HG03045 (cell line): ENCODE results near the gene SCAMP5.

ENCODE experiments used
- ATAC-seq: cut with Tn5 transposase; IDR thresholded peaks from one replicate; pipeline ENCODE4 v1.9.1; 2021; ENCODE audit warnings: mild to moderate bottlenecking, moderate library complexity; ENCODE audit not compliant: unreplicated experiment

Gene SCAMP5

DNA sequence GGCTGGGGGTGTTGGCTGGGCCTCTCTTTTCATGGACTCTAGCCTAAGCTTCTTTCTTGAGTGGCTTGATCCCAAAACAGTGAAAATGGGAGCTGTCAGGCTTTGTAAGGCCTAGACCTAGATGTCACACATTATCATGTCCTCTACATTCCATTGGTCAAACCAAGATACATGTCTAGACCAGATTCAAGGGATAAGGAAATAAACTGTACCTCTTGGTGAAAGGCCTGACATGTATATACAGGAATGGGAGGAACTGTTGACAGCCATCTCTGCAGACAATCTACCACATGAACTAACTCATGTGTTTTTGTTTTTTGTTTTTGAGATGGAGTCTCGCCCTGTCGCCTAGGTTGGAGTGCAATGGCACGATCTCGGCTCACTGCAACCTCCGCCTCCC lies 27.7 kb upstream of the SCAMP5 start:
- no peak for ATAC-seq

DNA sequence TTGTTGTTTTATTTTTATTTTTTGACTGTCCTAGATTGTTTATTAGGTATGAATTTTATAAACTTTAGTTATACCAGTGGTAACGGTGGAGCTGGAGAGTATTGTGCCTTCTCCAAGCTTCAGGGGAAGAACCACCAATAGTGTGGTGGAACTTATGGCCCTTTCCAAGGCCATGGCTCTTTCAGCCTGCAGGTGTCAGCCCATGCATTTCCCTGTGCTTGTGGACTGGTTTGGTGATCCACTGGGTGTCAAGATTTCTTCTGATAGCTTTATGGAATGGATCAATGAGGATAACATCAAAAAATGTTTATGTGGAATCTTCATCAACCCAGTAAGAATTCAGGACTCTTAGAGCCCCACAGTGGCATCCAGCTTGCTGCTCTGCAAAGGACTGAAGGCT lies 19.2 kb upstream of the SCAMP5 start:
- ATAC-seq, result no peak

- no peak for ATAC-seq
These were observed 17.8 kb upstream of the SCAMP5 start for GRCh38 chr15:74977599-74977998.

- no peak for ATAC-seq
These were observed 17.3 kb upstream of the SCAMP5 start for GRCh38 chr15:74978077-74978476.

DNA sequence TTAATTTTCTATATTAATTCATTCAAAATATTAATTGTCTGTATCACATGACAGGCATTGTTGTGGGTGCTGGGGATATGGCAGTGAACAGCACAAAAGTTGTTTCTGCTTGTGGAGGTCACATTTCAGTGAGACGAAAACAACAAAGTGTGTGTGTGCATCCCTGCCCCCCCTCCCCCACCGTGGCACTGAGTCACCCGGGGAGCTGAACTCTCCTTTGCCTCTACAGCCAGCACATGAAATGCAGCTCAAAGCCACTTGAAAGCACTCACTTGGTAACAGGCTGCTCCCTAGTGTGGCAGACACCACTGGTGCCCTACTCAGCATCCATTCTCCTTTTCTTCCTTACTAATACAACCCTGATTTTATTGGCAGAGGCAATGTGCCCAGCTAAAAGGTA lies 16.9 kb upstream of the SCAMP5 start:
- no peak for ATAC-seq

DNA sequence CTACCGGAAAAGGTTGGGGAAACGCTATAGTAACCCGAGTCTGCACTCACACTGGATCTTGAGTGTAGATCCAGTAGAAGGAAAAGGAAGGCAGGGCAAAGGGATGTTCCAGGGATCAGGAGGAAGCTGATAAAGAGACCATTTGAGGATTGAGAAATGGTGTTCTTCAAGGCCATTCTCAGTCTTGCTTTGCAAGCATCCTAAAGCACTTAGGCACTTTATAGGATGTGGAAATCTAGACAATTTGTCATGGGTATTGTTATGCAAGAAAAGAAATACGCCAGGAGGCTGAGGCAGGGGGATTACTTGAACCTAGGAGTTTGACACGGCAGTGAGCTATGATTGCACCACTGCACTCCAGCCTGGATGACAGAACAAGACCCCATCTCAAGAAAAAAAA lies 13.2 kb upstream of the SCAMP5 start:
- ATAC-seq, result no peak

DNA sequence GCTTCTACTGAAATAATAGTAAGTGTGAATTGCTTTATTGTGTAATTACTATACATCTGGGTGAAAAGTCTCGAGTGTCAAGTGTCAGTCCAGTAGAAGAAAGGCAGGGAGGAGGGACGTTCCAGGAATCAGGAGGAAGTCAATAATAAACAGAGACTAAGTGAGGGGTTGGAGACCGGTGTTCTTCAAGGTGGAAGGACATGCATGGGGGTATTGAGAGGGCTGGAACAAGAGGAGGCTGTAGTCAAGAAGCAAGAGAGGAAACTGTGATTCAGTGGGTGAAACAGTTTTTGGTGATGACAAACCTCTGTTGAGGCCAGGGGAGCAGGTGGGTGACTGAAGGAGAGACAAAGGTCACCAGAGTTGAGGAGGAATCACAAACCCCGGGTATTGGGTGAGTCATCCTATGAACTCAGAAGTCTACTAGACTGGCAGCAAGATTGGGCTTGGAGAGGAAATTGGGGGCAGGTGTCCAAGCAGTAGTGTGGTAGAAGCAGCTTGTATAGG lies 11.6 kb upstream of the SCAMP5 start:
- ATAC-seq, result no peak

DNA sequence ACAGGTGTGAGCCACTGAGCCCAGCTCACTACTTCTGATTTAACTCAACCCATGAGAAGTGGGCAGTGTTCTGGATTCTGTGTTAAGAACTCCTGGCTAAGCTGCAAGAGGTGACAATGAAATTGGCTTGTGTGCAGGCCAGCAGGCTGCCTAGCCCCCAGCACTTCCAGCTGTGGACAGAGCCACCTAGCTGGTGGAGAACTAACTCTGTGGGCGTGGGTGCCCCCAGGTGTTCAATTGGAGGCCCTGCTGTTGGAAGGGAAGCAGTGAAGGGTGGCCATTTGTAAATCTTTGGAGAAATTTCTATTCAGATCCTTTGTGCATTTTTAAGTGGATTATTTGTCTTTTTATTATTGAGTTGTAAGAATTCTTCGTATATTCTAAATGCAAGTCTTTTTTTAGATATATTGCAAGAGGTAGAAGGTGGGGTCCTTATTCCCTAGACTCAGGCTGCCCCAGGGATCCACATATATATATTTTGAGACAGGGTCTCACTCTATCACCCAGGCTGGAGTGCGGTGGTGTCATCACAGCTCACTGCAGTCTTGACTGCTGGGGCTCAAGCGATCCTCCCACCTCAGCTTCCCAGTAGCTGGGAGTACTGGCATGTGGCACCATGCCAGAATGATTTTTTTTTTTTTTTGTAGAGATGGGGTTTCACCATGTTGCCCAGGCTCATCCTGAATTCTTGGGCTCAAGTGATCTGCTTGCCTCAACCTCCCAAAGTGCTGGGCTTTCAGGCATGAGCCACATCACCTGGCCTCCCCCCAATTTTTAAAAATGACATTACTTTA lies 7.2 kb upstream of the SCAMP5 start:
- ATAC-seq, result no peak

DNA sequence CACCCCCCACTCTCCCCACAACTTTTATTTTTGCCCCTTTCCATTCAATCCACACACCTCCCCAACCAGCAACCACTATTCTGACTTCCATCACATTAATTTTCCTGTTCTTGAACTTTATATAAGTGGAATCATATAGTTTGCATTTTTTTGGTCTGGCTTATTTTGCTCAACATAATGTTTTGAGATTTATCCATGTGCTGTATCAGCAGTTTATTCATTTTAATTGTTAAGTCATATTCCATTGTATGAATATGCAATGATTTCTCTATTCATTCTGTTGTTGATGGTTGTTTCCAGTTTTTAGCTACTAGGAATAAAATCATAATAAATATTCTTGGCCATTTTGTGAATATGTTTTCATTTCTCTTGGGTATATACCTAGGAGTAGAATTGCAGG lies 5.8 kb upstream of the SCAMP5 start:
- no peak for ATAC-seq

DNA sequence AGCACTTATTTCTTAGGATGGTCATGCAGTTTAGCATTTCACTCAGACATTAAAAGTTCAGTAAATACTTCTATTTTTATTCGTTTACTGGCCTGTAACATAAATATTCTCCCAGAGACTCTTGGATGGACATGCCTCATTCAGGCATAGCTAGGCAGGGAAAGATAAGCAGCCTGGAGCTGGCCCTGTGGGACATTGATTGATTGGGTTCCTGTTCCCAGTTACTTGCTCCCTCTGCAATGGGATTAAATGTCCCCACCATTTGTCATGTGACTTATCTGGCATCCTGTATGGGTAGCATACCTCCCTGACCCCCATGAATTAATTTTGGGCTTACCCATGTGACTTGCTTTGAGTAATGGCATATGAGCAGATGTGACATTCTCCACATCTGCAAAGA lies 2.7 kb upstream of the SCAMP5 start:
- ATAC-seq, result no peak

GRCh38 chr15:74994236-74994635 lies 1.1 kb upstream of the SCAMP5 start:
- no peak for ATAC-seq

DNA sequence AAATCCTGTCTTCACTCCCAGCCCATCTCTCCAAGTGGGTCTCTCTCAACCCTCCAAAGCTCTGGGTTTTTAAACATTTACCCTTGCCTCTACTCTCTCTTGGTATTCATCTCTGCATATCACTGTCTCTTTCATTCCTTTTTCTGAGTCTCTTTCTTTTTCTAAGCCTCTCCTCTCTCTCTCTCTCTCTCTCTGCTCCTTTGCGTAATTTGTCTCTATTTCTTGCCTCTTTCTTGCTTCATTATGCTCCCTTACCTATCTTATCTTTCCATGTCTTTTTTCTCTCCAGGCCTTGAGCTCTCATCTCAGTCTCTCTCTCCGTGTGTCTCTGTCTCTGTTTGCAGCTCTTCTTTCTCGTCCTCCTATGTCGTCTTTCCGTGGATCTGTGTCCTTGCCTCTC lies 678 bp upstream of the SCAMP5 start:
- no peak for ATAC-seq

DNA sequence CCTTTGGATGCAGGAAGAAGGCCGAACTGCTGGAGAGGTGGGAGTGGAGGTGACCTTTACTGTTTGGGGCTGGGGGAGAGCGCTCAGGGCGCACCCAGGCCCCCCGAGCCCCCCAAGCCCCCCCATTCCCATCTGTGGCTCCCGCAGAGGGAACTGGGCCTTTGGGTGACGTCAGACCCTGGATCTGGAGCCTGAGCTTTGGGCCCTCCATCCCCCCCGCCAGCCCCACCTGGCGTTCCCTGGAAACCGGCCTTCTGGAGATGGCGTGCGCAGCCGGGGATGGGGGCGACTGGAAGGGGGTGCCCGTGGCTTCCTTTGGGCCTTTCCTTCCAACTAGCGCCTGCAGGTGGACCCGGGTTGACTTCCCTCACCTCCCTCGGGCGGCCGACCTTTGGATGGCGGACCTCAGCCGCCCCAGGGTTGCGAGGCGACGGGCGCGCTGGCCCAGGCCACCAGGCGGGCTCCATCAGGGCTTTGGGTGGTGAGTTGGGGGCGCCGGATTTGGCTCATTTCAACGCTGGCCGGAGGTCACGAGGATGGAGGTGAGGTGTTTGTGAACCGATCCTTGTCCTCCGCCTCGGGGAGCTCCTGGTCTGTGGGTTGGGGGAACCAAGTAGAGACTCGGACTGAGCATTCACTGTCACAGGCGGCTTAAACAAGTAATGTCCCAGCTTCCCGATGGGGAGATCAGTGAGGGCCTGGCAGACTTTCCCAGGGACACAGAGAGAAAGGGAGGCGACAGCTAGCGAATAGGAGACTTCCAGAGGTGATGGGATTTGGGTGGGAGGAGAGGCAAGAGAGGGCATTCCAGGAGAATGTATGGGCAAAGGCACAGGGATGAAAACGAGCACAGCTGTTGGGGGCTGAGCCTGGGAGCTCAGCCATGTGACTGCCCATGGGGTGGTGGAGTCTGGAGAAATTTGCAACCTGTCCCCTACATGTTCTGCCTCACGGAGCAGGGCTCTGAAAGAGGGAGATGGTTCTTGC lies 709 bp downstream of the SCAMP5 start:
- no peak for ATAC-seq

- no peak for ATAC-seq
These were observed 1.8 kb downstream of the SCAMP5 start for GRCh38 chr15:74997141-74997540.

DNA sequence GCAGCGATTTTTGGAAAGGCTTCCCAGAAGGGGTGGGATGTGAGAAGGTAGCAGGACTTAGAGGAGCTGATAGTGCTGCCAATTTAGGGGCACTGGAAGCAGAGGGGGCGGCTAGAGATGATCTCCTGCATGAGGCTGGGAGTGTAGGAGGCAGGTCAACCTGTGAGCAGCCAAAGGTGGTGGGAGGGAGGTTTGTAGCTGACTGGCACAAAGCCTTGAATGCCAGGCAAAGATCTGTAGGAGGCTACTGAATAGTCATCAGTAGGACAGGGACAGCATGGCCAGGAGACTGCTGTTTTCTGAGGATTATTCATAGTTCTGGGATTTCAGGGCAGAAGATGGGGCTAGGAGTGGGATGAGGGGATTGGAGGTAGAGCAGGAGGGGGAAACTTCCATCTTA lies 2.2 kb downstream of the SCAMP5 start:
- ATAC-seq, result no peak

- no peak for ATAC-seq
These were observed 5.9 kb downstream of the SCAMP5 start for GRCh38 chr15:75001310-75001709.

GRCh38 chr15:75002398-75002797 lies 7.0 kb downstream of the SCAMP5 start:
- ATAC-seq, result no peak

DNA sequence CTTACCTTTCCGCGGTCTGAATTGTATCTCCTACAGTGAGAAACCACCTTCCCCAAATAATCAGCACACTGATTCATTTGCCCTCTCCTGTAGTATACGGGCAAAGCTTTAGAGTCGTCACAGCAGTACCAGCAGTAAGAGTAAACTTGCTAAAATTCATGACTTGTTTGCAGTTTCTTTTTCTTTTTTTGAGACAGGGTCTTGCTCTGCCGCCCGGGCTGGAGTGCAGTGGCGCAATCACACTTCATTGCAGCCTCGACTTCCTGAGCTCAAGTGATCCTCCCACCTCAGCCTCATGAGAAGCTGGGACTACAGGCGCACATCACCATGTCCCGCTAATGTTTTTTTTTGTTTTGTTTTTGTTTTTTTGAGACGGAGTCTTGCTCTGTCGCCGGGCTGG lies 11.9 kb downstream of the SCAMP5 start:
- no peak for ATAC-seq

DNA sequence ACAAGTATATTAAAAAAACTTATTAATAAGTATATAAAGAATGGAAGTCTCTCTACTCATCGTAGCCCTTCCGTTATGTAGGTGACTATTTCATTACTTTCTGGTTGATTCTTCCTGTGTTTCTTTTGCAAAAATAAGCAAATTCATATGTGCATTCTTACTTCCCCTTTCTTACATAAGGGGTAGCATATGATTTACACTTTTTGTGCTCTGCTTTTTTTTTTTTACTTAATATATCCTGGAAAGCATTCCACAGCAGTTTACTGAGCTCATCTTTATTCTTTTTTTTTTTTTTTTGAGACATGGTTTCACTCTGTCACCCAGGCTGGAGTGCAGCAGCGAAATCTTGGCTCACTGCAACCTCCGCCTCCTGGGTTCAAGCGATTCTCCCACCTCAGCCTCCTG lies 12.9 kb downstream of the SCAMP5 start:
- ATAC-seq, result no peak

- peak; percentile 70 for ATAC-seq
These were observed 13.4 kb downstream of the SCAMP5 start for GRCh38 chr15:75008629-75009326.

GRCh38 chr15:75016431-75016830 lies 21.1 kb downstream of the SCAMP5 start:
- no peak for ATAC-seq
